Naive thymus-derived CD8-positive, alpha-beta T cell (primary cell): ENCODE results near the gene TLCD3A. TPM values are rescaled to one million over a fixed set of nuclear protein-coding genes. Genes with fewer than 3 reads are reported as not detected.

Experiments used
- ATAC-seq, 2 donors: fragments of 150-1000 bp; cut with Tn5 transposase in 1 of 2; sonication (Bioruptor Pico), chemical (Tn5 transposase) in 1 of 2; 1 replicate in 1 of 2; 2 replicates in 1 of 2; pipeline ENCODE4 v1.10.0; 2021; ENCODE audit warnings: mild to moderate bottlenecking in 2 of 2, moderate library complexity in 2 of 2
- POLR2A ChIA-PET: fragments of 350-600 bp; sonication (Branson Sonifier 250); formaldehyde crosslinking; loops from one replicate; lab custom pipeline; 2021; ENCODE audit warnings: antibody characterized with exemption; lab: Charles Lee
- DNase-seq, 10 donors: peaks; one replicate each; pipeline versions ENCODE4 v3.0.0 to v3.0.0-alpha.2; 2020 to 2022
- H3K27ac Mint-ChIP-seq, 10 donors: one replicate each; pipeline ENCODE4 v1.8.0; 2020 to 2022; ENCODE audit warnings: mild to moderate bottlenecking in 10 of 10, mixed read lengths in 10 of 10, moderate library complexity in 4 of 10, inconsistent platforms in 1 of 10
- H3K27me3 Mint-ChIP-seq, 5 donors: one replicate each; pipeline ENCODE4 v1.8.0; 2021 to 2022; ENCODE audit warnings: mixed read lengths in 5 of 5
- H3K36me3 Mint-ChIP-seq, 3 donors: one replicate each; pipeline ENCODE4 v1.8.0; 2020 to 2022; ENCODE audit warnings: mixed read lengths in 3 of 3, mild to moderate bottlenecking in 2 of 3, inconsistent platforms in 1 of 3
- H3K4me1 Mint-ChIP-seq, 4 donors: one replicate each; pipeline ENCODE4 v1.8.0; 2021 to 2022; ENCODE audit warnings: mixed read lengths in 4 of 4
- H3K4me3 Mint-ChIP-seq, 10 donors: one replicate each; pipeline ENCODE4 v1.8.0; 2020 to 2022; ENCODE audit warnings: mild to moderate bottlenecking in 10 of 10, mixed read lengths in 10 of 10, moderate library complexity in 6 of 10, inconsistent platforms in 1 of 10
- H3K9me3 Mint-ChIP-seq, 9 donors: one replicate each; pipeline ENCODE4 v1.8.0; 2020 to 2022; ENCODE audit warnings: mixed read lengths in 9 of 9, mild to moderate bottlenecking in 3 of 9, inconsistent platforms in 1 of 9, moderate library complexity in 1 of 9
- polyA plus RNA-seq, 3 donors: library from polyadenylated mRNA; unstranded; fragments of 300-500 nt; fragmentation: Illumina TruSeq; gene quantifications; one replicate each; pipeline ENCODE4 v1.2.3, GENCODE V29; 2021
- total RNA-seq, 8 experiments: library from RNA in 2 of 8; stranded (reverse) in 2 of 8; gene quantifications; one replicate each; pipeline ENCODE4 v1.2.3 and lab custom pipeline; 2021 to 2026

Gene TLCD3A
- total RNA-seq (1 to 10 TPM; 2.1 to 3.8 TPM), polyA plus RNA-seq (1 to 10 TPM in 2 of 3 donors, under 1 TPM in 1; 0.98 to 2.0 (median 1.2) TPM), total RNA-seq (lab: John Stamatoyannopoulos, UW) (0.98 to 8.7 (median 5.6) reads per million in 6 experiments)

GRCh38 chr17:732067-732901 lies at the start of gene TLCD3A:
TLCD3A (plus strand) TSS chr17:732596; CDS start chr17:732648, 52 bp downstream.
- H3K4me1 Mint-ChIP-seq, result peaks cover 6 to 24% (median 11%) of the 10 kb centered on the region in 4 donors
- peak; percentile 70 to 82 for ATAC-seq
- H3K27me3 Mint-ChIP-seq, result peaks cover 0 to 4% (median 0%) of the 10 kb centered on the region in 5 donors
- no peaks in the 10 kb centered on the region for H3K36me3 Mint-ChIP-seq
- H3K27ac Mint-ChIP-seq, result peak within 1 kb of the TSS in 9 of 10 donors; percentile 29 to 86 (median 67)
- POLR2A ChIA-PET, result interaction anchor here (1.4 kb wide), 1 partner anchor 19 kb away, joined by 9 read pairs; the partner anchor contains the start of gene GEMIN4
- H3K9me3 Mint-ChIP-seq, result no peaks in the 10 kb centered on the region
- H3K4me3 Mint-ChIP-seq, result peak within 1 kb of the TSS; percentile 80 to 92 (median 85)
- peak; percentile 21 to 70 (median 40) for DNase-seq

- Mint-ChIP-seq H3K4me1 (peaks cover 12 to 33% (median 21%) of the 10 kb centered on the region in 4 donors), H3K27me3 (no peaks in the 10 kb centered on the region), H3K9me3 (no peaks in the 10 kb centered on the region), H3K36me3 (peaks cover 0 to 63% (median 6%) of the 10 kb centered on the region in 3 donors), H3K4me3 (peak overlapping the region in 1 of 10 donors; percentile 4), H3K27ac (peak overlapping the region in 3 of 10 donors; percentile 12 to 60 (median 44))
- POLR2A ChIA-PET, result no interaction called here
- ATAC-seq, result no peak
- no peak for DNase-seq
Observed at GRCh38 chr17:683040-683439, 49.4 kb upstream of the TLCD3A start.

GRCh38 chr17:683499-684254 lies 48.7 kb upstream of the TLCD3A start:
- no peak for DNase-seq
- Mint-ChIP-seq H3K4me3 (no peak overlapping the region), H3K36me3 (peaks cover 0 to 68% (median 6%) of the 10 kb centered on the region in 3 donors), H3K27ac (peak overlapping the region in 4 of 10 donors; percentile 11 to 61 (median 34)), H3K27me3 (no peaks in the 10 kb centered on the region), H3K9me3 (no peaks in the 10 kb centered on the region), H3K4me1 (peaks cover 13 to 33% (median 24%) of the 10 kb centered on the region in 4 donors)
- ATAC-seq, result no peak
- POLR2A ChIA-PET, result no interaction called here

- ATAC-seq, result no peak
- no peak overlapping the region for H3K4me3 Mint-ChIP-seq
- H3K9me3 Mint-ChIP-seq, result no peaks in the 10 kb centered on the region
- H3K27ac Mint-ChIP-seq, result peak overlapping the region in 2 of 10 donors; percentile 20 to 68
- H3K36me3 Mint-ChIP-seq, result peaks cover 0 to 72% (median 11%) of the 10 kb centered on the region in 3 donors
- H3K27me3 Mint-ChIP-seq, result no peaks in the 10 kb centered on the region
- DNase-seq, result no peak
- POLR2A ChIA-PET, result no interaction called here
- H3K4me1 Mint-ChIP-seq, result peaks cover 13 to 35% (median 23%) of the 10 kb centered on the region in 4 donors
Observed at GRCh38 chr17:685006-685405, 47.4 kb upstream of the TLCD3A start.

- DNase-seq, result peak in 3 of 10 donors; percentile 2 to 15 (median 4)
- H3K4me1 Mint-ChIP-seq, result peaks cover 1 to 10% (median 8%) of the 10 kb centered on the region in 4 donors
- H3K4me3 Mint-ChIP-seq, result no peak overlapping the region
- H3K9me3 Mint-ChIP-seq, result no peaks in the 10 kb centered on the region
- H3K27ac Mint-ChIP-seq, result peak overlapping the region in 6 of 10 donors; percentile 11 to 71 (median 26)
- POLR2A ChIA-PET, result no interaction called here
- no peak for ATAC-seq
- peaks cover 0 to 81% (median 10%) of the 10 kb centered on the region in 3 donors for H3K36me3 Mint-ChIP-seq
- no peaks in the 10 kb centered on the region for H3K27me3 Mint-ChIP-seq
Observed at GRCh38 chr17:688100-688989, 44.1 kb upstream of the TLCD3A start.

- DNase-seq (no peak), ATAC-seq (no peak)
- POLR2A ChIA-PET, result interaction anchor here (0.6 kb wide), 1 partner anchor 25 kb away, joined by 5 read pairs; the partner anchor contains the start of gene VPS53
- Mint-ChIP-seq H3K27ac (no peak overlapping the region), H3K4me1 (peaks cover 2 to 7% (median 3%) of the 10 kb centered on the region in 4 donors), H3K36me3 (peaks cover 0 to 83% (median 12%) of the 10 kb centered on the region in 3 donors), H3K4me3 (no peak overlapping the region), H3K27me3 (no peaks in the 10 kb centered on the region), H3K9me3 (no peaks in the 10 kb centered on the region)
Observed at GRCh38 chr17:689556-690275, 42.7 kb upstream of the TLCD3A start.

- peaks cover 2 to 7% (median 3%) of the 10 kb centered on the region in 4 donors for H3K4me1 Mint-ChIP-seq
- no peaks in the 10 kb centered on the region for H3K9me3 Mint-ChIP-seq
- ATAC-seq (no peak), DNase-seq (no peak)
- peaks cover 0 to 83% (median 14%) of the 10 kb centered on the region in 3 donors for H3K36me3 Mint-ChIP-seq
- H3K4me3 Mint-ChIP-seq, result no peak overlapping the region
- peak overlapping the region in 1 of 10 donors; percentile 63 for H3K27ac Mint-ChIP-seq
- POLR2A ChIA-PET, result interaction anchor here (0.6 kb wide), 1 partner anchor 25 kb away, joined by 5 read pairs; the partner anchor contains the start of gene VPS53
- H3K27me3 Mint-ChIP-seq, result no peaks in the 10 kb centered on the region
Observed at GRCh38 chr17:690361-690760, 42.0 kb upstream of the TLCD3A start.

GRCh38 chr17:691423-691822 lies 41.0 kb upstream of the TLCD3A start:
- Mint-ChIP-seq H3K4me1 (peaks cover 2 to 7% (median 3%) of the 10 kb centered on the region in 4 donors), H3K4me3 (no peak overlapping the region)
- POLR2A ChIA-PET, result no interaction called here

GRCh38 chr17:692116-692515 lies 40.3 kb upstream of the TLCD3A start:
- peak overlapping the region in 1 of 10 donors; percentile 8 for H3K27ac Mint-ChIP-seq
- H3K27me3 Mint-ChIP-seq, result no peaks in the 10 kb centered on the region
- H3K9me3 Mint-ChIP-seq, result no peaks in the 10 kb centered on the region
- no peak for ATAC-seq
- POLR2A ChIA-PET, result no interaction called here
- H3K4me1 Mint-ChIP-seq, result peaks cover 2 to 7% (median 3%) of the 10 kb centered on the region in 4 donors
- no peak for DNase-seq
- H3K4me3 Mint-ChIP-seq, result no peak overlapping the region
- peaks cover 0 to 84% (median 19%) of the 10 kb centered on the region in 3 donors for H3K36me3 Mint-ChIP-seq

More at GRCh38 chr17:691423-691822, 41.0 kb upstream of the TLCD3A start:
- DNase-seq (no peak), ATAC-seq (no peak)
- no peak overlapping the region for H3K27ac Mint-ChIP-seq
- no peaks in the 10 kb centered on the region for H3K9me3 Mint-ChIP-seq
- H3K36me3 Mint-ChIP-seq, result peaks cover 0 to 83% (median 16%) of the 10 kb centered on the region in 3 donors
- H3K27me3 Mint-ChIP-seq, result no peaks in the 10 kb centered on the region

- no peaks in the 10 kb centered on the region for H3K9me3 Mint-ChIP-seq
- H3K36me3 Mint-ChIP-seq, result peaks cover 0 to 86% (median 20%) of the 10 kb centered on the region in 3 donors
- ATAC-seq (no peak), DNase-seq (no peak)
- no peak overlapping the region for H3K27ac Mint-ChIP-seq
- H3K27me3 Mint-ChIP-seq, result no peaks in the 10 kb centered on the region
- POLR2A ChIA-PET, result no interaction called here
- H3K4me3 Mint-ChIP-seq, result no peak overlapping the region
- peaks cover 0 to 2% (median under 1%) of the 10 kb centered on the region in 4 donors for H3K4me1 Mint-ChIP-seq
Observed at GRCh38 chr17:693791-694638, 38.4 kb upstream of the TLCD3A start.
